ENCODE data around the gene SRCAP.

DNA sequence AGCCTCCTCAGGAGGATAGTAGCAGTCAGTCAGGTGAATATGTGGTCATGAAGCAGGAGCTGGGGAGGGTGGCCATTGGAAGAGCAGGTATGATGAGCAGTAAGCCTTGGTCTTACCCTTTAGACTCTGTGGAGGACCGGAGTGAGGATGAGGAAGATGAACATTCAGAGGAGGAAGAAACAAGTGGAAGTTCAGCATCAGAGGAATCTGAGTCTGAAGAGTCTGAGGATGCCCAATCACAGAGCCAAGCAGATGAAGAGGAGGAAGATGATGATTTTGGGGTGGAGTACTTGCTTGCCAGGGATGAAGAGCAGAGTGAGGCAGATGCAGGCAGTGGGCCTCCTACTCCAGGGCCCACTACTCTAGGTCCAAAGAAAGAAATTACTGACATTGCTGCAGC, 12.7 kb downstream of the SRCAP start:
- TF ChIP-seq CTCF (conservative IDR thresholded peaks at IDR 0.05; ENCODE audit: low read length) (no peak), EZH2phosphoT487 (IDR thresholded peaks at IDR 0.05; ENCODE audit: borderline replicate concordance) (no peak)

Measured in Loucy (cell line).